CD4-positive, alpha-beta T cell treated with Interferon alpha-2 for 1 hour (primary cell): ENCODE results near the gene CTNNA1.

Source experiments
- DNase-seq, 2 donors: peaks; one replicate each; pipeline ENCODE4 v3.0.0-alpha.2; 2020 to 2022

The CTNNA1 gene

GRCh38 chr5:138952962-138953361, 199.7 kb downstream of the CTNNA1 start:
- DNase-seq, result no peak

GRCh38 chr5:138953387-138954256, 200.4 kb downstream of the CTNNA1 start:
- peak; percentile 13 to 19 for DNase-seq

- no peak for DNase-seq
Measured at GRCh38 chr5:138954257-138955012, 201.2 kb downstream of the CTNNA1 start.

- no peak for DNase-seq
Measured at GRCh38 chr5:138955013-138955660, 201.9 kb downstream of the CTNNA1 start.

- no peak for DNase-seq
Measured at GRCh38 chr5:138955671-138956295, 202.6 kb downstream of the CTNNA1 start.

- no peak for DNase-seq
Measured at GRCh38 chr5:138956801-138957200, 203.6 kb downstream of the CTNNA1 start.

- DNase-seq, result no peak
Measured at GRCh38 chr5:138960145-138960692, 207.0 kb downstream of the CTNNA1 start.

- DNase-seq, result no peak
Measured at GRCh38 chr5:138961221-138961620, 208.0 kb downstream of the CTNNA1 start.

- DNase-seq, result no peak
Measured at GRCh38 chr5:138961729-138962128, 208.5 kb downstream of the CTNNA1 start.

GRCh38 chr5:138962614-138963370, 209.6 kb downstream of the CTNNA1 start:
- no peak for DNase-seq

- no peak for DNase-seq
Measured at GRCh38 chr5:138963763-138964371, 210.6 kb downstream of the CTNNA1 start.

GRCh38 chr5:138964647-138965201, 211.5 kb downstream of the CTNNA1 start:
- DNase-seq, result no peak

GRCh38 chr5:138965626-138966025, 212.4 kb downstream of the CTNNA1 start:
- no peak for DNase-seq

- no peak for DNase-seq
Measured at GRCh38 chr5:138966236-138966985, 213.2 kb downstream of the CTNNA1 start.

- DNase-seq, result no peak
Measured at GRCh38 chr5:138967791-138968448, 214.7 kb downstream of the CTNNA1 start.

GRCh38 chr5:138968601-138969000, 215.4 kb downstream of the CTNNA1 start:
- no peak for DNase-seq

- no peak for DNase-seq
Measured at GRCh38 chr5:138969323-138970002, 216.2 kb downstream of the CTNNA1 start.

- no peak for DNase-seq
Measured at GRCh38 chr5:138972230-138972629, 219.0 kb downstream of the CTNNA1 start.

GRCh38 chr5:138972836-138973235, 219.6 kb downstream of the CTNNA1 start:
- DNase-seq, result no peak
